CD4-positive, alpha-beta T cell treated with Interleukin-17A for 1 hour (primary cell): ENCODE data around the gene PLEKHJ1.

ENCODE experiments used
- DNase-seq: peaks from one replicate; pipeline ENCODE4 v3.0.0-alpha.2; 2020

Gene PLEKHJ1

GRCh38 chr19:2269244-2270156 is 33.4 kb upstream of the PLEKHJ1 start:
- DNase-seq, result peak; percentile 99

- DNase-seq, result no peak
Measured at GRCh38 chr19:2268861-2269243, 32.7 kb upstream of the PLEKHJ1 start.

GRCh38 chr19:2268480-2268830 is 32.3 kb upstream of the PLEKHJ1 start:
- DNase-seq, result no peak

GRCh38 chr19:2266183-2266993 is 30.3 kb upstream of the PLEKHJ1 start:
- DNase-seq, result no peak

- peak; percentile 70 for DNase-seq
Measured at GRCh38 chr19:2261438-2262172, 25.5 kb upstream of the PLEKHJ1 start.

- peak; percentile 51 for DNase-seq
Measured at GRCh38 chr19:2260341-2260805, 24.2 kb upstream of the PLEKHJ1 start.

- DNase-seq, result no peak
Measured at GRCh38 chr19:2259336-2259735, 23.2 kb upstream of the PLEKHJ1 start.

- no peak for DNase-seq
Measured at GRCh38 chr19:2255982-2256685, 20.0 kb upstream of the PLEKHJ1 start, which contains the start of gene JSRP1. Gene JSRP1 (minus strand): TSS chr19:2256417. CDS start chr19:2255314, 1,103 bp downstream.

- no peak for DNase-seq
Measured at GRCh38 chr19:2255112-2255845, 19.1 kb upstream of the PLEKHJ1 start.

- no peak for DNase-seq
Measured at GRCh38 chr19:2254064-2254872, 18.1 kb upstream of the PLEKHJ1 start.

GRCh38 chr19:2253106-2254063 is 17.3 kb upstream of the PLEKHJ1 start:
- DNase-seq, result peak; percentile 62

- DNase-seq, result no peak
Measured at GRCh38 chr19:2252797-2253105, 16.6 kb upstream of the PLEKHJ1 start.

- DNase-seq, result no peak
Measured at GRCh38 chr19:2252055-2252796, 16.1 kb upstream of the PLEKHJ1 start.

- DNase-seq, result no peak
Measured at GRCh38 chr19:2251106-2252054, 15.3 kb upstream of the PLEKHJ1 start.

- DNase-seq, result no peak
Measured at GRCh38 chr19:2250766-2251105, 14.6 kb upstream of the PLEKHJ1 start.

- DNase-seq, result no peak
Measured at GRCh38 chr19:2249880-2250765, 14.0 kb upstream of the PLEKHJ1 start.
